Caki2 (cell line): ENCODE results near the gene PIMREG. TPM values are rescaled to one million over a fixed set of nuclear protein-coding genes. Genes with fewer than 3 reads are reported as not detected.

Experiments used
- DNase-seq: peaks from one replicate; pipeline ENCODE4 v3.0.0-alpha.2; 2015; ENCODE audit warnings: low read depth
- in situ Hi-C: cut with HindIII; loops from 2 replicates; pipeline ENCODE4 v1.10.0; 2016; ENCODE audit warnings: low sequenced_read_pairs, low pct_unique_long_range_greater_than_20kb, mixed read lengths
- total RNA-seq: library from RNA; depleted of rRNA; stranded (reverse); fragments of >200 nt; shearing (Covaris generic); gene quantifications from 2 replicates; pipeline ENCODE4 v1.2.3, GENCODE V29; 2014; ENCODE audit warnings: low replicate concordance; rRNA removed

PIMREG gene
- total RNA-seq, 1 experiment from 2014 or later: 59.2 TPM

DNA sequence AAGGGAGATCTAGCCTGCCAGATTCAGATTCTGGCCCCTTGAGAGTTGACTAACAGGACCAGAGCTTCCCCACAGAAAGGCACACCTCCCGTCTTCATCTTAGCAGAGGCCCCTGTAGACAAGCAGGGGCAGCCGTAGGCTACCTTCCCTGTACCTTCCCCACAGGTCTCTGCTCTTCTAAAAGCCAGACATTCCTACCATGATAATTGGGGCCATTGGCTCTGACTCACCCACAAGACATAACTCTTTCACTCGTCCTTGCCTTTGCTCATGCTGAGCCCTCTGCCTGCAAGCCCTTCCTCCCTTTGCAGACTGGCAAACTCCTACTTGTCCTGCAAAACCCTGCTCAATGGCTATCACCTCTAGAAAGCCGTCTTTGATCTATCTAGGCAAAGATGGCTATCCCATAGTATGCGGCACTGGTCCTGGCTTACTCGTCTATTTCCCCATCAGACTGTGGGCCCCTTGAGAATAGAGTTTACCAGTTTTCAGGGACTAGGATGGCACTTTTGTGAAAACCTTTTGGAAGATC, 43.8 kb downstream of the PIMREG start:
- in situ Hi-C loops: no loop called here
- no peak for DNase-seq

- in situ Hi-C loops: no loop called here
- DNase-seq: no peak
These were observed 44.8 kb downstream of the PIMREG start for GRCh38 chr17:6489016-6489550.

DNA sequence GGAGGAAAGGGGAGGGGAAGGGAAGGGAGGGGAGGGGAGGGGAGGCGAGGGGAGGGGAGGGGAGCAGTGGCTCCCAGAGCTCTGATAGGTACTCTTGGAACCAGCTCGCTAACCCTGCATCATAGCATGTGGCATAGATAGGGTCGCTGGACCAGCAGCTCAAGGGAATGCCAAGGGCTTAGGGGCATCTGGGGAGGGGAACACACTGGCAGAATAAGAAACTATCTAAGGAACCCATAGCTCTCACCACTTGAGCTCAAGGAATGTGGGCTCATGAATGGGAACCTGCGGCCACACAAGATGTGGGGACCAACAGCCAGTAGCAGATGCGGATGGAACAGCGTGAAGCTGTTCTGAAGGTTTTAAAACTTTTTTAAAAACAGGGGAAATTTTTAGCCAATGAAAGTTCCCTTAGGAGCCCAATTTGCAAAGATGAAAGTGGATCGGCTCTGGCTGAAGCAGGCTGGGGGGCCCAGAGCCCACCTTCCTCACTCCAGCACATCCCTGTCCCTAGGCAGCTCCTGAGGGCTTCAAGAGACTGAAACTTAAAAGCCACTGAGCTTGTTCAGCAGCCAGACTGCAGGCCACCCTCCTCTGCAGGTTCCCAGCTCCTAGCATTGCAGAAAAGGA, 46.9 kb downstream of the PIMREG start:
- in situ Hi-C loops: no loop called here
- no peak for DNase-seq

GRCh38 chr17:6492892-6493674, 48.8 kb downstream of the PIMREG start:
- in situ Hi-C loops: no loop called here
- DNase-seq: no peak

GRCh38 chr17:6494239-6494941, 50.1 kb downstream of the PIMREG start:
- no peak for DNase-seq
- in situ Hi-C loops: no loop called here

DNA sequence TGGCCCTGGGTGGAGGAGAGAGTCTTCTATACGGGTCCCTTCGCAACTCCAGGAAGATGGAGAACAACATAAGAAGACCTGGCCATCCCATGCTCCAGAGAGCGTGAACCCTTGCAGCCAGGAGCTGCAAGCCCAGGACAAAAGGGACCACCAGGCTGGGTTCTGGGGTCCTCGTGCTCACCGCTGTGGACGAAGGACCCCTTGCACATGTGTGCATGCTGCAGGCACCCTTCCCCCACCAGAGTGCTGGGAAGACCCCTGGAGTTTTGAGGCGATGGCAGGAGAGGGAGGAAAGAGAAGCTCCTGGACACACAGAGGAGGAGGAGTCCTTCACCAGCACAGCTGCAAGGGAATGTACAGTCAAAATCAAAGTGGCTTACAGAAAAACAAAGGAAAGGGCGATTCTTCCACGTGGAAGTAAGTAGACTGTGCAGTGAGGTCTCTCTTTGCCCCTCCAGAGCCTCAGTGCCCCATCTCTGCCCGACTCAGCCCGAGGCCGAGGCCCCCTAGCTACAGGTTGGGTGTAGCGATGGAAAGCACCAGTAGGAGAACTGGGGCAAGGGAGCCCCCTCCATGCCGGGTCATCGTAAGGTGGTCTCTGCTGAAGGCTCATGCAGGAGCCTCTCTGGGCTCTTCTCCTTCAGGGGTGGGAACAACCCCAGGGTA, 51.3 kb downstream of the PIMREG start:
- in situ Hi-C loops: no loop called here
- no peak for DNase-seq

GRCh38 chr17:6496116-6496481, 51.8 kb downstream of the PIMREG start:
- in situ Hi-C loops: no loop called here
- DNase-seq: no peak

GRCh38 chr17:6496640-6497441, 52.6 kb downstream of the PIMREG start:
- DNase-seq: no peak
- in situ Hi-C loops: no loop called here

DNA sequence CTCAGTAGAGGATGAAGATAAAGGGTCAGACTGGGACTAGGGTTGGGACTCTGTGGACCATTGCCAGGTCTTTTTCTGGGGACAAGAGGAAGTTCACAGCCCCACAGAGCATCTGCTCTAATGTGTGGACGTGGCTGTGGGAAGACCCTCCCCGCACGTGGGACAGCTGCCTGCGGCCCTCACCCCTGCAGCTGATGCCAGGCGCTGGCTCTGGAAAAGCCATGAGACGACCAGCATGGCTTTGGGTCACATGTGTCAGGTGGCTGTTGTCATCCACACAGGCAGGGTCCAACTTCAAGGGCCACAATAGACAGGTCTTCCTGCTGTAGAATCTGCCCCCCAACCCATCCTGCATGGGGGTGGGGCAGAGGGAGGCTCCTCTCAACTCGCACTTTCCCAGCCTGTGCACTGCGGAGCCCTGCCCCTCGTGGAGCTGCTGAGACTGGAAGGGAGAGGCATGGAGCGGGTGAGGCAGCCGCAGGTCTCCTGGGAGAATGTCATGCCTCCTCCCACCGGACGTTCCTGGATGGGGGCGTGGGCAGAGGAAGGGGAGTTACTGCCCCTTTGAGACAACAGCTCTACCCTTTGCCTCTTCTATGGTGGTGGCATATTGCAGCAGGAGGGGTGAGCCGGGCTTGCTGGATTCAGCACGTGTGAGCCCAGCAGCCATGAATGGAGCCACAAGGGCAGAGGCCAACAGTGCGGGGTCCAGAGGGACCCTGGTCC, 53.4 kb downstream of the PIMREG start:
- in situ Hi-C loops: no loop called here
- no peak for DNase-seq

- DNase-seq: no peak
- in situ Hi-C loops: no loop called here
These were observed 54.1 kb downstream of the PIMREG start for GRCh38 chr17:6498356-6498755.

DNA sequence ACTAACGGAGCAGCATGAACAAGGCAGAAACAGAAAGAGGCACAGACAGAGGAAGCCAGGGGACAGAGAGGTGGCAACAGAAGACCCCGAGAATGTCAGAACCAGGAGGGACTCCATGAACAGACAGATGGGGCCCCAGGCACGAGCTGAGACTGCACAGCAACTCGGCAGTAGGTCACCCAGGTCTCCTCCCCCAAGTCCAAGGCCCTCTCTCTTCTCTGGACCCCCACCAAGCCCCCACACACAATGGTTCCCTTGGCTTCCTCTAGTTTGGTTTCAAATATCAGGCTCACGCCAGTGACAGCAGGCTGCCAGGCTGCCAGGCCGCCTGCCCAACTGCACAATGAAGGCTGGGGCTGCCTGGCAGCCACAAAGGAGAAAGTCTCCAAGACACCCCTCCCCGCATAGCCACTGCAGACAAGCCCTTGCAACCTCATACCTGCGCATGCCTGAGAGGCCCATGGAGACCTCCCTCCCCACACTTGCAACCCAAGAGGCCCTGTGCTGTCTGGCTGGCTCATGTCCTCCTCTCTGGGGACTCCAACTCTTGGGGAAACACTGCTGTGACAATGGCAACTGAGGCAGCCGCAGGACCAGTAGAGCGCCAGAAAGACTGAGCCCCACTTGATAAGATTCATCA, 54.8 kb downstream of the PIMREG start:
- in situ Hi-C loops: no loop called here
- DNase-seq: no peak

Other genes with a start within 250 kb of the PIMREG start
- gene AIPL1, start 9.3 kb upstream of the PIMREG start, total RNA-seq: not detected in 2 replicates
- gene PITPNM3, start 112.1 kb downstream of the PIMREG start, total RNA-seq: 0.20 and 2.2 TPM in 2 replicates
- gene KIAA0753, start 196.3 kb downstream of the PIMREG start, total RNA-seq: 15.8 and 16.8 TPM in 2 replicates
- gene TXNDC17, start 196.6 kb downstream of the PIMREG start, total RNA-seq: 104 and 186 TPM in 2 replicates
- gene MED31, start 207.2 kb downstream of the PIMREG start, total RNA-seq: 3.4 and 13.9 TPM in 2 replicates
- gene C17orf100, start 207.3 kb downstream of the PIMREG start, total RNA-seq: 5.7 and 6.4 TPM in 2 replicates